HFFc6 (cell line): ENCODE measurements around the gene EN1. TPM values are rescaled to one million over a fixed set of nuclear protein-coding genes. Genes with fewer than 3 reads are reported as not detected.

Experiments used
- DNase-seq: peaks from one replicate; pipeline ENCODE4 v3.0.0-alpha.2; 2018
- H3K27ac Mint-ChIP-seq: 2 replicates; pipeline ENCODE4 v1.8.0; 2020; ENCODE audit warnings: mild to moderate bottlenecking, mixed read lengths
- H3K27me3 Mint-ChIP-seq: 2 replicates; pipeline ENCODE4 v1.8.0; 2021; ENCODE audit warnings: mild to moderate bottlenecking, moderate library complexity, mixed read lengths; ENCODE audit not compliant: insufficient read depth
- H3K36me3 Mint-ChIP-seq: 2 replicates; pipeline ENCODE4 v1.8.0; 2021; ENCODE audit warnings: low read depth, mixed read lengths
- H3K4me1 Mint-ChIP-seq: 2 replicates; pipeline ENCODE4 v1.8.0; 2020; ENCODE audit warnings: low read depth, mixed read lengths
- H3K4me3 Mint-ChIP-seq: 2 replicates; pipeline ENCODE4 v1.8.0; 2020; ENCODE audit warnings: mild to moderate bottlenecking, moderate library complexity, mixed read lengths
- H3K9me3 Mint-ChIP-seq: 2 replicates; pipeline ENCODE4 v1.8.0; 2020; ENCODE audit warnings: mild to moderate bottlenecking, mixed read lengths
- CTCF ChIP-seq: fragments of 200-600 bp; sonication (generic); IDR thresholded peaks from 2 replicates; pipeline ENCODE4 v1.5.0; 2021; ENCODE audit warnings: antibody characterized with exemption, mild to moderate bottlenecking
- total RNA-seq, 6 experiments: library from RNA; stranded (reverse); fragmentation: NEBNext Ultra II Directional; extraction: Animal tissue kit (Norgen Biotek cat#: 25700); gene quantifications; 2 replicates in 1 of 6; 3 replicates in 5 of 6; pipeline ENCODE4 v1.2.3, GENCODE V29; 2021

Gene EN1
- total RNA-seq, 6 experiments from 2014 or later: not detected

GRCh38 chr2:118858485-118859156 lies 11.2 kb upstream of the EN1 start:
- H3K36me3 Mint-ChIP-seq: no peaks in the 10 kb centered on the region
- H3K4me1 Mint-ChIP-seq: peaks cover 14% of the 10 kb centered on the region
- no peak overlapping the region for H3K27ac Mint-ChIP-seq
- no peak for DNase-seq
- H3K27me3 Mint-ChIP-seq: peaks cover 68% of the 10 kb centered on the region
- H3K9me3 Mint-ChIP-seq: no peaks in the 10 kb centered on the region
- no peak overlapping the region for H3K4me3 Mint-ChIP-seq
- TF ChIP-seq CTCF: no peak

- Mint-ChIP-seq H3K4me1 (peaks cover 14% of the 10 kb centered on the region), H3K36me3 (no peaks in the 10 kb centered on the region), H3K4me3 (no peak overlapping the region), H3K27me3 (peaks cover 70% of the 10 kb centered on the region), H3K9me3 (no peaks in the 10 kb centered on the region), H3K27ac (no peak overlapping the region)
- no peak for DNase-seq
- no peak for TF ChIP-seq CTCF
Observed at GRCh38 chr2:118857677-118858484, 10.4 kb upstream of the EN1 start.

GRCh38 chr2:118856978-118857676 lies 9.7 kb upstream of the EN1 start:
- peaks cover 13% of the 10 kb centered on the region for H3K4me1 Mint-ChIP-seq
- no peak overlapping the region for H3K4me3 Mint-ChIP-seq
- no peak for DNase-seq
- H3K9me3 Mint-ChIP-seq: no peaks in the 10 kb centered on the region
- TF ChIP-seq CTCF: no peak
- H3K27me3 Mint-ChIP-seq: peaks cover 70% of the 10 kb centered on the region
- no peak overlapping the region for H3K27ac Mint-ChIP-seq
- H3K36me3 Mint-ChIP-seq: no peaks in the 10 kb centered on the region

GRCh38 chr2:118856330-118856977 lies 9.0 kb upstream of the EN1 start:
- H3K27ac Mint-ChIP-seq: no peak overlapping the region
- no peak for DNase-seq
- H3K9me3 Mint-ChIP-seq: no peaks in the 10 kb centered on the region
- peak overlapping the region; percentile 18; the same call in 1 of the 2 replicates for H3K4me3 Mint-ChIP-seq
- TF ChIP-seq CTCF: no peak
- H3K36me3 Mint-ChIP-seq: no peaks in the 10 kb centered on the region
- peaks cover 8% of the 10 kb centered on the region; the same call in 1 of the 2 replicates for H3K4me1 Mint-ChIP-seq
- H3K27me3 Mint-ChIP-seq: peaks cover 74% of the 10 kb centered on the region
